ENCODE results near the gene TTLL3. TPM values are rescaled to one million over a fixed set of nuclear protein-coding genes. Genes with fewer than 3 reads are reported as not detected.

TTLL3 gene
- polyA plus RNA-seq, 3 donors: 1.1 to 196 (median 1.8) TPM

DNA sequence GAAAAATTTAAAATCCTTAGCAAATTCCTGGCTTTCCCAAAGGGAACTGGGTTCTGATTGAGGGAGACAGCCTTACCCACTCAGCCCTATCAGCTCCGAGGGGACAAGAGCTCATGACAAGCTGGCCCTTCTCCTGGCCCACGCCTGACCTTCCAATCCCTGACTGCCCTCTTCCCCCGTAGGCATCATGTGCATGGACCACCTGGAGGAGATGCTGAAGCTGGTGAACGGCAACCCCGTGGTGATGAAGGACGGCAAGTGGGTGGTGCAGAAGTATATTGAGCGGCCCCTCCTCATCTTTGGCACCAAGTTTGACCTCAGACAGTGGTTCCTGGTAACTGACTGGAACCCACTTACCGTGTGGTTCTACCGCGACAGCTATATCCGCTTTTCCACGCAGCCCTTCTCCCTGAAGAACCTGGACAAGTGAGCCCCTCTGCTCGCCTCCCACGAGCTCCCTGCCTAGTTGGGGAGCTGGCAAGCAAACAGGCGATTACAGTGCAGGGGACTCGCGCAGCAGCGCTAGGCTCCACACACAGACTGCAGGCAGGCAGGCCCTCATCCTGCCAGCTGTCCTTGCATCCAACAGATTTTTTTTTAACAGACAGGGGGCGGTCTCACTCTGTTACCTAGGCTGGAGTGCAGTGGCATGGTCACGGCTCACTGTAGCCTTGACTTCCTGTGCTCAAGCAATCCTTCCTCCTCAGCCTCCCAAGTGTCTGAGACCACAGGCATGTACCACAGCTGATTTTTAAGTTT, 16.9 kb downstream of the TTLL3 start:
- Mint-ChIP-seq H3K4me1 (peaks cover 2% of the 10 kb centered on the region), H3K27ac (no peak overlapping the region)
- TF ChIP-seq, protein P1, sequence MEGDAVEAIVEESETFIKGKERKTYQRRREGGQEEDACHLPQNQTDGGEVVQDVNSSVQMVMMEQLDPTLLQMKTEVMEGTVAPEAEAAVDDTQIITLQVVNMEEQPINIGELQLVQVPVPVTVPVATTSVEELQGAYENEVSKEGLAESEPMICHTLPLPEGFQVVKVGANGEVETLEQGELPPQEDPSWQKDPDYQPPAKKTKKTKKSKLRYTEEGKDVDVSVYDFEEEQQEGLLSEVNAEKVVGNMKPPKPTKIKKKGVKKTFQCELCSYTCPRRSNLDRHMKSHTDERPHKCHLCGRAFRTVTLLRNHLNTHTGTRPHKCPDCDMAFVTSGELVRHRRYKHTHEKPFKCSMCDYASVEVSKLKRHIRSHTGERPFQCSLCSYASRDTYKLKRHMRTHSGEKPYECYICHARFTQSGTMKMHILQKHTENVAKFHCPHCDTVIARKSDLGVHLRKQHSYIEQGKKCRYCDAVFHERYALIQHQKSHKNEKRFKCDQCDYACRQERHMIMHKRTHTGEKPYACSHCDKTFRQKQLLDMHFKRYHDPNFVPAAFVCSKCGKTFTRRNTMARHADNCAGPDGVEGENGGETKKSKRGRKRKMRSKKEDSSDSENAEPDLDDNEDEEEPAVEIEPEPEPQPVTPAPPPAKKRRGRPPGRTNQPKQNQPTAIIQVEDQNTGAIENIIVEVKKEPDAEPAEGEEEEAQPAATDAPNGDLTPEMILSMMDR (IDR thresholded peaks at IDR 0.05): peak; percentile 20

DNA sequence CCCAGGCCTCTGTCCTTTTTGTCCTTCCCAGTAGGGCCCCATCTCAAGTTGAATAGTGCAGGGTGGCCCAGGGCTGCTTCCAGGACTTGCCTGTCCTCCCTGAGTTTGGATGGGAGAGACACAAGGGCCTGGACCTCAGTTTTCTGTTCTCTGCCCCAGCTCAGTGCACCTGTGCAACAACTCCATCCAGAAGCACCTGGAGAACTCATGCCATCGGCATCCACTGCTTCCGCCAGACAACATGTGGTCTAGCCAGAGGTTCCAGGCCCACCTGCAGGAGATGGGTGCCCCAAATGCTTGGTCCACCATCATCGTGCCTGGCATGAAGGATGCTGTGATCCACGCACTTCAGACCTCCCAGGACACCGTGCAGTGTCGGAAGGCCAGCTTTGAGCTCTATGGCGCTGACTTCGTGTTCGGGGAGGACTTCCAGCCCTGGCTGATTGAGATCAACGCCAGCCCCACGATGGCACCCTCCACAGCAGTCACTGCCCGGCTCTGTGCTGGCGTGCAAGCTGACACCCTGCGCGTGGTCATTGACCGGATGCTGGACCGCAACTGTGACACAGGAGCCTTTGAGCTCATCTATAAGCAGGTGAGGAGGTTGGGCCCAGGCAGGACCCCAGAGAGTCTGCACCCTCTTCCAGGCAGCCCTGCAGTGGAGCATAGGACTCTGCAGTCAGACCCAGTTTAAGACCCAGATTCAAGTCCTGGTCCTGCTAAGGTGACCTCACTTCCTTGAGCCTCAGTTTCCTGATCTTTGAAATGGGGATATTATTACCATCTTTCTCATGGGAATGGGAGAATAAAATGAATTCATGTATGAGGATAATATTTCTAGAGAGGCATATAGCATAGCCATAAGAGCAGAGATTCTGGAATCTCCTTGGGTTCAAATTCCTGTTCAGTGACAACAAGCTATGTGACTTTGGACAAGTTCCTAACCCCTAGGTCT, 19.0 kb downstream of the TTLL3 start:
- H3K27ac Mint-ChIP-seq: no peak overlapping the region
- WGBS (ENCODE audit: insufficient coverage): 96% methylated on average over 13 of the region's 17 CpGs

More for the DNA sequence above, 16.9 kb downstream of the TTLL3 start:
- Histone ChIP-seq H3K27me3 (ENCODE audit: control insufficient read depth in 2 of 2, insufficient read depth in 2 of 2, low read length in 2 of 2) (no peaks in the 10 kb centered on the region), H3K9me3 (replicated peaks in 1 of 2; ENCODE audit: control insufficient read depth in 1 of 2, insufficient read depth in 1 of 2, low read length in 2 of 2) (no peaks in the 10 kb centered on the region), H3K4me2 (replicated peaks; ENCODE audit: extremely low read depth, low read length, poor library complexity, severe bottlenecking) (no peak overlapping the region), H4K20me1 (ENCODE audit: insufficient read depth, low read length) (no peaks in the 10 kb centered on the region), H3K27ac (ENCODE audit: low read depth in 1 of 2, low read length in 2 of 2) (no peak overlapping the region), H3K4me3 (replicated peaks in 1 of 3; ENCODE audit: low read depth in 2 of 3, low read length in 3 of 3) (no peak overlapping the region), H3K79me2 (ENCODE audit: insufficient read depth, low read length) (no peaks in the 10 kb centered on the region), H3K4me1 (ENCODE audit: control insufficient read depth in 1 of 2, insufficient read depth in 2 of 2, low read length in 2 of 2) (no peaks in the 10 kb centered on the region), H3K36me3 (replicated peaks in 1 of 2; ENCODE audit: control insufficient read depth in 1 of 2, insufficient read depth in 2 of 2, low read length in 2 of 2) (peaks cover 12 to 43% of the 10 kb centered on the region in 2 donors), H2AFZ (ENCODE audit: insufficient read depth, low read depth, low read length, poor library complexity, severe bottlenecking) (no peak overlapping the region), H3K9ac (ENCODE audit: insufficient read depth, low read length, poor library complexity, severe bottlenecking) (no peak overlapping the region)
- no peaks in the 10 kb centered on the region for H3K9me3 Mint-ChIP-seq
- peaks cover 27 to 55% of the 10 kb centered on the region in 2 donors for H3K36me3 Mint-ChIP-seq
- H3K27me3 Mint-ChIP-seq (ENCODE audit: low read depth in 3 of 3): no peaks in the 10 kb centered on the region
- intact Hi-C loops (cut with micrococcal nuclease): no loop called here
- no peak overlapping the region for H3K4me3 Mint-ChIP-seq
- WGBS (ENCODE audit: insufficient coverage): 88% methylated on average over 18 of the region's 20 CpGs
- peak in 1 of 3 donors; percentile 7 for DNase-seq

More for the DNA sequence above, 19.0 kb downstream of the TTLL3 start:
- H3K27ac ChIP-seq (ENCODE audit: low read depth in 1 of 2, low read length in 2 of 2): no peak overlapping the region
- TF ChIP-seq, protein P1 (IDR thresholded peaks at IDR 0.05): no peak
- no peaks in the 10 kb centered on the region for H4K20me1 ChIP-seq (ENCODE audit: insufficient read depth, low read length)
- H2AFZ ChIP-seq (ENCODE audit: insufficient read depth, low read depth, low read length, poor library complexity, severe bottlenecking): no peak overlapping the region
- H3K27me3 ChIP-seq (ENCODE audit: control insufficient read depth in 2 of 2, insufficient read depth in 2 of 2, low read length in 2 of 2): no peaks in the 10 kb centered on the region
- H3K4me1 ChIP-seq (ENCODE audit: control insufficient read depth in 1 of 2, insufficient read depth in 2 of 2, low read length in 2 of 2): no peaks in the 10 kb centered on the region
- no peaks in the 10 kb centered on the region for H3K9me3 Mint-ChIP-seq
- H3K36me3 Mint-ChIP-seq: peaks cover 41 to 72% of the 10 kb centered on the region in 2 donors
- DNase-seq: no peak
- H3K4me1 Mint-ChIP-seq: peaks cover 2% of the 10 kb centered on the region
- peaks cover 27 to 64% of the 10 kb centered on the region in 2 donors for H3K36me3 ChIP-seq (replicated peaks in 1 of 2; ENCODE audit: control insufficient read depth in 1 of 2, insufficient read depth in 2 of 2, low read length in 2 of 2)
- H3K9me3 ChIP-seq (replicated peaks in 1 of 2; ENCODE audit: control insufficient read depth in 1 of 2, insufficient read depth in 1 of 2, low read length in 2 of 2): no peaks in the 10 kb centered on the region
- H3K79me2 ChIP-seq (ENCODE audit: insufficient read depth, low read length): no peaks in the 10 kb centered on the region
- peaks cover 0 to 2% (median 2%) of the 10 kb centered on the region in 3 donors for H3K27me3 Mint-ChIP-seq (ENCODE audit: low read depth in 3 of 3)
- H3K4me2 ChIP-seq (replicated peaks; ENCODE audit: extremely low read depth, low read length, poor library complexity, severe bottlenecking): no peak overlapping the region
- no peak overlapping the region for H3K4me3 Mint-ChIP-seq
- no peak overlapping the region for H3K9ac ChIP-seq (ENCODE audit: insufficient read depth, low read length, poor library complexity, severe bottlenecking)
- H3K4me3 ChIP-seq (replicated peaks in 1 of 3; ENCODE audit: low read depth in 2 of 3, low read length in 3 of 3): no peak overlapping the region
- intact Hi-C loops (cut with micrococcal nuclease): no loop called here

All from CD14-positive monocyte (primary cell).